Measurements from ENCODE around the gene RBBP4. TPM values are rescaled to one million over a fixed set of nuclear protein-coding genes. Genes with fewer than 3 reads are reported as not detected.
"Not testable (repeated sequence)": the region's sequence is repeated elsewhere in the genome, so short reads cannot be mapped to it uniquely, and the experiment has no call there.

The RBBP4 gene
- total RNA-seq, 1 donor from 2014 or later, result 80.3 TPM

- no peak for DNase-seq (ENCODE audit: extremely low spot score in 2 of 2)
- H3K4me1 ChIP-seq, result no peaks in the 10 kb centered on the region
- TF ChIP-seq POLR2AphosphoS5 (IDR thresholded peaks at IDR 0.05; ENCODE audit: insufficient read depth in 1 of 2, low read depth in 1 of 2) (no peak), POLR2A (IDR thresholded peaks at IDR 0.05) (no peak), CTCF (IDR thresholded peaks at IDR 0.05) (no peak)
- peaks cover 0 to 37% of the 10 kb centered on the region in 2 donors for H3K36me3 ChIP-seq
- no peak overlapping the region for H3K4me3 ChIP-seq
- H3K27me3 ChIP-seq, result no peaks in the 10 kb centered on the region
- intact Hi-C loops (cut with DNase I), result no loop called here
- H3K27ac ChIP-seq, result no peak overlapping the region
- H3K9me3 ChIP-seq, result no peaks in the 10 kb centered on the region
Observed at GRCh38 chr1:32632829-32633228, 18.2 kb upstream of the RBBP4 start.

GRCh38 chr1:32635508-32636277 lies 15.3 kb upstream of the RBBP4 start:
- DNase-seq (ENCODE audit: extremely low spot score in 2 of 2), result no peak

GRCh38 chr1:32636914-32637645 lies 13.9 kb upstream of the RBBP4 start:
- TF ChIP-seq POLR2AphosphoS5 (IDR thresholded peaks at IDR 0.05; ENCODE audit: insufficient read depth in 1 of 2, low read depth in 1 of 2) (no peak), CTCF (IDR thresholded peaks at IDR 0.05) (no peak), POLR2A (IDR thresholded peaks at IDR 0.05) (no peak)
- Histone ChIP-seq H3K4me3 (no peak overlapping the region), H3K27ac (no peak overlapping the region), H3K27me3 (no peaks in the 10 kb centered on the region), H3K4me1 (no peaks in the 10 kb centered on the region), H3K9me3 (no peaks in the 10 kb centered on the region), H3K36me3 (peaks cover 0 to 12% of the 10 kb centered on the region in 2 donors)
- intact Hi-C loops (cut with DNase I), result no loop called here
- no peak for DNase-seq (ENCODE audit: extremely low spot score in 2 of 2)

More at GRCh38 chr1:32635508-32636277, 15.3 kb upstream of the RBBP4 start:
- no peaks in the 10 kb centered on the region for H3K9me3 ChIP-seq
- no peaks in the 10 kb centered on the region for H3K27me3 ChIP-seq
- no peak overlapping the region for H3K27ac ChIP-seq
- no peaks in the 10 kb centered on the region for H3K4me1 ChIP-seq
- TF ChIP-seq CTCF (IDR thresholded peaks at IDR 0.05) (no peak), POLR2AphosphoS5 (IDR thresholded peaks at IDR 0.05; ENCODE audit: insufficient read depth in 1 of 2, low read depth in 1 of 2) (no peak), POLR2A (IDR thresholded peaks at IDR 0.05) (no peak)
- H3K36me3 ChIP-seq, result peaks cover 0 to 20% of the 10 kb centered on the region in 2 donors
- intact Hi-C loops (cut with DNase I), result no loop called here
- no peak overlapping the region for H3K4me3 ChIP-seq

GRCh38 chr1:32639489-32640075 lies 11.4 kb upstream of the RBBP4 start:
- Histone ChIP-seq H3K27me3 (no peaks in the 10 kb centered on the region), H3K36me3 (peaks cover 0 to 2% of the 10 kb centered on the region in 2 donors), H3K4me3 (no peak overlapping the region), H3K4me1 (no peaks in the 10 kb centered on the region), H3K27ac (no peak overlapping the region), H3K9me3 (no peaks in the 10 kb centered on the region)
- intact Hi-C loops (cut with DNase I), result no loop called here
- DNase-seq (ENCODE audit: extremely low spot score in 2 of 2), result no peak
- TF ChIP-seq CTCF (IDR thresholded peaks at IDR 0.05) (no peak), POLR2AphosphoS5 (IDR thresholded peaks at IDR 0.05; ENCODE audit: insufficient read depth in 1 of 2, low read depth in 1 of 2) (no peak), POLR2A (IDR thresholded peaks at IDR 0.05) (no peak)

- H3K9me3 ChIP-seq; H3K27me3 ChIP-seq; H3K27ac ChIP-seq; H3K4me1 ChIP-seq; DNase-seq (ENCODE audit: extremely low spot score in 2 of 2); H3K4me3 ChIP-seq; intact Hi-C loops (cut with DNase I); H3K36me3 ChIP-seq: not testable (repeated sequence)
Observed at GRCh38 chr1:32642292-32642827, 8.6 kb upstream of the RBBP4 start.
